AG09309 (cell line): ENCODE measurements around the gene LYRM1.

Source experiments
- DNase-seq: peaks from one replicate; pipeline ENCODE4 v3.0.0-alpha.2; 2010; ENCODE audit warnings: low read depth
- H3K4me3 ChIP-seq: 2 replicates; pipeline ENCODE4 v1.5.1; 2011; ENCODE audit warnings: mild to moderate bottlenecking, low read depth, low read length, moderate library complexity; ENCODE audit not compliant: control insufficient read depth
- TF ChIP-seq, protein P1 (sequence below): IDR thresholded peaks from 2 replicates; pipeline ENCODE4 v1.5.1; 2011; ENCODE audit warnings: mild to moderate bottlenecking, low read depth, low read length, inconsistent platforms; ENCODE audit not compliant: insufficient read depth, control insufficient read depth; ENCODE audit errors: missing control alignments

Gene LYRM1

DNA sequence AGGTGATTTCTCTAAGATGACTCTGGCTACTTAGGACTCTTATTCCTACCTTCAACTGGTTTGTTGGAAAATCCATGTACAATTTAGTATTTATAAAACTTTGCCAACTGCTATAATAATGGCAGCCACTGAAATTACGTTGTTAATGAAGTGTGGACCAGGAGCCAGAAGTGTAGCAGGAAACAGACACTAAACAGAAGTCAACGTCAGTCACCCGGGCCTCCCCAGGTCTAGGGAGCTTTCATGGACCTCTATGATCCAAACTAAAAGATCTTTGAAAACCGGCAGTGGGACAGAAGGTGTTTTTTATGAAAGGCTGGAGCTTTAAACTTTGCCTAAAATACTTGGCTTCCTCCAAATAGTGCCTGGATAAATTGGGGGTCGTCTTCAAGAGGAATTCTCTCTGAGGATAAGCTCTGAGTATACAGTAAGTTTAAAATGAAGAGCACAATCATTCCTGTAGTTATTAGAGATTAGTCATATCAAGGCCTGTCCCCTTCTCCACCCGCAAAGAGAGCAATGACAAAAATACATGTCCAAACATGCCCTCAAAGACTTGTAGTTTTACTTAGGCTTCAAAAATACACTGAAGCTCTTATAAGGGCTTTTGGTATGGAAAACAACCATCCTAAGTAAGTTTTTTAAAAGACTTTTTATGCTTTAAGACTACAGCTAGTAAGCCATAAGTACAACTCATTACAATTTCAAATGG, 35.0 kb upstream of the LYRM1 start:
- TF ChIP-seq, protein P1, sequence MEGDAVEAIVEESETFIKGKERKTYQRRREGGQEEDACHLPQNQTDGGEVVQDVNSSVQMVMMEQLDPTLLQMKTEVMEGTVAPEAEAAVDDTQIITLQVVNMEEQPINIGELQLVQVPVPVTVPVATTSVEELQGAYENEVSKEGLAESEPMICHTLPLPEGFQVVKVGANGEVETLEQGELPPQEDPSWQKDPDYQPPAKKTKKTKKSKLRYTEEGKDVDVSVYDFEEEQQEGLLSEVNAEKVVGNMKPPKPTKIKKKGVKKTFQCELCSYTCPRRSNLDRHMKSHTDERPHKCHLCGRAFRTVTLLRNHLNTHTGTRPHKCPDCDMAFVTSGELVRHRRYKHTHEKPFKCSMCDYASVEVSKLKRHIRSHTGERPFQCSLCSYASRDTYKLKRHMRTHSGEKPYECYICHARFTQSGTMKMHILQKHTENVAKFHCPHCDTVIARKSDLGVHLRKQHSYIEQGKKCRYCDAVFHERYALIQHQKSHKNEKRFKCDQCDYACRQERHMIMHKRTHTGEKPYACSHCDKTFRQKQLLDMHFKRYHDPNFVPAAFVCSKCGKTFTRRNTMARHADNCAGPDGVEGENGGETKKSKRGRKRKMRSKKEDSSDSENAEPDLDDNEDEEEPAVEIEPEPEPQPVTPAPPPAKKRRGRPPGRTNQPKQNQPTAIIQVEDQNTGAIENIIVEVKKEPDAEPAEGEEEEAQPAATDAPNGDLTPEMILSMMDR = no peak
- DNase-seq = no peak

DNA sequence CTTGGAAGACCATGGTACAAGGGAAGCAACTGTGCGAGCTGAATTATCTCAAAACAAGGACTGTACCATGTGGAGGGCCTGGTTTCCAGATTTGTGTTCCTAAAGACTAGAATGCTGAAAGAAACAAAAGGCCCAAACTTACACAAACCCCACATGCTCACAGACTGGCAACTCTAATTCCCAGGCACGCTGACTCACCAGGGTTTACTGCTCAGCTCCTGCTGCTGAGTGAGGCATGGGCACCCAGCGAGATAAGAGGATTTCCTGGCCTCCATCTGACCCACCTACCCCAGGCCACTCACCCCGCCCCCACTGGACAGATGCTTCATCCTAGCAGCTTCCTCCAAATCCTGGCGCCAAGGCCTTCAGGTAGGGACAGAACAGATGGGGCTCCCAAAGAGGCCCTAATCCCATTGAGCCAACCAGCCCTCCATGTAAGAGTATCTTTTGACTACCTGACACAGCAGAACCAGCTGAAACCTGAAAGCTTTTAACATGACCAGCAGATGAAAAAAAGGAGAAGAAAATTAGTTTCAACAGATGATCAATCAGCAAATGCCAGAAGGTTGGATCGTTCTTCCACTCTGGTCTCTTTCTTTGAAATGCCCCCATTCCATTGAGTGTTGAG, 34.3 kb upstream of the LYRM1 start:
- H3K4me3 ChIP-seq = no peak overlapping the region
- TF ChIP-seq, protein P1 = no peak
- peak; percentile 60 for DNase-seq

More for the DNA sequence above, 35.0 kb upstream of the LYRM1 start:
- no peak overlapping the region for H3K4me3 ChIP-seq

DNA sequence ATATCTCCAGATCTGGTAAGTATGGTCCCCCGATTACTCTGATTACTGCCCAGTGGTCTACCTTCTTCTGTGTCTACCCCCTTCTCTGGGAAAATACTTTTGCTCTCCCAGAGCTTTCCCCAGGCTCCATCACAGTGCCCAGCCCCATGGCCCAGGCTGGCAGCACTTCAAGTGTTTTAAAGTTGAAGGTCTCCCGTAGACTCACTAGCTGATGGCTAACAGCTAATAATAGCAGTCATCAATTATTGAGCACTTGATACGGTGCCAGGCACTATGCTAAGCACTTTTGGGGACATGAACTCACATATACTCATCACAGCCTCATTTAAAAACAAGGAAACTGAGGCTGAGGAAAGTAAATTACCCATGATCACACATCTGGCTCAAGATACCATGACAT, 33.8 kb upstream of the LYRM1 start:
- no peak overlapping the region for H3K4me3 ChIP-seq
- TF ChIP-seq, protein P1 = no peak
- no peak for DNase-seq

DNA sequence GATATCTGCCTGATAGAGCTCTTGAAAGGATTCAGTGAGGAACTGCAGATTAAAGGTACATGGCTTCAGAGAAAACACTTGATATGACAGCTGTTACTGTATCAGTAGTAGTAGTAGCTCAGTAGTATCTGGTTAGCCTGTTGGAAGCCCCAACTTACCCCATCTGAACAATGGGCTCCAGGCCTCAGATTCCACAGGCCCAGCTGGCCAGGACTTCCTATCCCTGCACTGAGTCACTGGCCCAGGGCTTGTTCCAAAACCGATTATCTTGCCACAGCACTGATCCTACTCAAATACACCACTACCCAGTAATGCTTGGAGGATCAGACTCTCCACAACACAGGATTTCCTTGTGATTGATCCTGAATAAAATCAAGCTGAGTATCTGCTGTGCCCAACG, 33.0 kb upstream of the LYRM1 start:
- DNase-seq = no peak
- TF ChIP-seq, protein P1 = no peak
- H3K4me3 ChIP-seq = no peak overlapping the region

DNA sequence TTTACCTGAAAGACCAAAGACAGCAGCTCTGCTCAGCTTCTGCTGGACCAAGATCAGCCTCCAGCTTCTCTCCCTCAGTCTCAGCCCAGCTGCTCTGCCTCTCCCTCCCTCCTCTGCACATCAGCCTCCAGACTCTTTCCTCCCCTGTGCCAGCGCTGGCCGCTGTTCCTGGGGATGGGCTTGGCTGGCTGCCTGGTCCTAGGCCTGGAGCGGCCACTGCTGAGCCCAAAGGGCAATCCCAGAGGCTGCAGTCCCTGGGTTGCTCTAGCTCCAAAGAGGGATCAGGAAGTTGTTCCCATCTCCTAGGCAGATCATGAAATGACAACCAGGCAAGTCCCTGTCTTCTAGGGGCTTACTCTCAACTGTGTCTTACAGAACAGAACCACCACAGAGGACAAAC, 31.7 kb upstream of the LYRM1 start:
- TF ChIP-seq, protein P1 = no peak
- DNase-seq = no peak
- H3K4me3 ChIP-seq = no peak overlapping the region

DNA sequence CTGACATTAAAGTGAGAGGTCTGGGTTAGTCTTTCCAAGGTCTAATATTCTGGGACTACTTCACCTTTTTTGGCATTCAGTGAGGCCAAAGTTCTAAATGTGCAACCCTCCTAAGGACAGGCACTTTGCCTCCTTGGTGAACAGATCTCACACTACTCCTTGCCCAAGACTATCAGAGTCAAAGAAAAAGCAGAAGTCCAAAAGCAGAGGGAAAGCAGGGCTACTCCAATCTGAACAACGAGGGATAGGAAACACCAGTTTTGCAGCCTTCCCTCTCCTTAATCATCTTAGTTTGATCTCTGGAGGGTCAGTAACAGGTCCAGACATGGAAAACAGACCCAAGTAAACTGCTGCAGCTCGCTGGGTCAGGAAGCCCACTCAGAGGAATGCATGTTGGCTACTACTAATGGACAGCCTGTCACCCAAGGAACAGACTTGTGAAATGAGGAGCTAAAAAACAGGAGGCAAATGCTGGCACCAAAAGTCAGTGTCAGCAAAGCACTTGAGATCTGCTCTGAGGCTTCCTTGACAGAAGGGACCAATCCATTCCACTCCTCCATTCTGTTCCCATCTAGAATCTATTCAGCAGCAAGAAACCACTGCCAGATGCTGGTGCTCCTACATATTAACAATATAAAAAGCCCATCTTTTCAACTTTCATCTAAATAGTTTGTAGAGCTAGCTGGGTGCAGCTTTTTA, 30.3 kb upstream of the LYRM1 start:
- TF ChIP-seq, protein P1 = no peak
- DNase-seq = no peak
- H3K4me3 ChIP-seq = no peak overlapping the region
